Posterior vena cava (tissue), 2 donors: ENCODE data around the gene YWHAH. TPM values are rescaled to one million over a fixed set of nuclear protein-coding genes. Genes with fewer than 3 reads are reported as not detected.

Experiments
- total RNA-seq, 2 donors: library from RNA; stranded (reverse); fragmentation: NEBNext Ultra II Directional; extraction: Animal tissue kit (Norgen Biotek cat#: 25700); gene quantifications; one replicate each; pipeline ENCODE4 v1.2.1, GENCODE V29; 2021
- donor health status: DM: yes; HTN: yes; CAD: no.
- donor health status: DM: yes; HTN: yes; CAD: no.

Gene YWHAH
- total RNA-seq, 2 donors from 2014 or later, result 425 to 833 TPM

Other genes starting within 250 kb of the YWHAH start
- 10 to 100 TPM; 33.6 to 36.7 TPM for gene PRR14L, start 194.4 kb upstream of the YWHAH start, total RNA-seq
- 10 to 100 TPM; 20.2 to 25.4 TPM for gene DEPDC5, start 190.5 kb upstream of the YWHAH start, total RNA-seq
- under 1 TPM in 1 of 2 donors, not detected in 1; 0.05 TPM for gene SLC5A1, start 98.7 kb downstream of the YWHAH start, total RNA-seq
- gene C22orf42, start 214.8 kb downstream of the YWHAH start, total RNA-seq, result not detected